ENCODE data around the gene XRN2.

GRCh38 chr20:21395666-21396598 is 92.8 kb downstream of the XRN2 start:
- no peak for TF ChIP-seq TAF1 (IDR thresholded peaks at IDR 0.05; ENCODE audit: borderline replicate concordance, low read depth, low read length)
- no peak for TF ChIP-seq POLR2A (IDR thresholded peaks at IDR 0.05; ENCODE audit: low read depth, low read length)
- TF ChIP-seq POLR2AphosphoS5 (IDR thresholded peaks at IDR 0.05; ENCODE audit: low read depth, low read length) = no peak
